Measurements from ENCODE around the gene ZDHHC8.

Gene ZDHHC8

DNA sequence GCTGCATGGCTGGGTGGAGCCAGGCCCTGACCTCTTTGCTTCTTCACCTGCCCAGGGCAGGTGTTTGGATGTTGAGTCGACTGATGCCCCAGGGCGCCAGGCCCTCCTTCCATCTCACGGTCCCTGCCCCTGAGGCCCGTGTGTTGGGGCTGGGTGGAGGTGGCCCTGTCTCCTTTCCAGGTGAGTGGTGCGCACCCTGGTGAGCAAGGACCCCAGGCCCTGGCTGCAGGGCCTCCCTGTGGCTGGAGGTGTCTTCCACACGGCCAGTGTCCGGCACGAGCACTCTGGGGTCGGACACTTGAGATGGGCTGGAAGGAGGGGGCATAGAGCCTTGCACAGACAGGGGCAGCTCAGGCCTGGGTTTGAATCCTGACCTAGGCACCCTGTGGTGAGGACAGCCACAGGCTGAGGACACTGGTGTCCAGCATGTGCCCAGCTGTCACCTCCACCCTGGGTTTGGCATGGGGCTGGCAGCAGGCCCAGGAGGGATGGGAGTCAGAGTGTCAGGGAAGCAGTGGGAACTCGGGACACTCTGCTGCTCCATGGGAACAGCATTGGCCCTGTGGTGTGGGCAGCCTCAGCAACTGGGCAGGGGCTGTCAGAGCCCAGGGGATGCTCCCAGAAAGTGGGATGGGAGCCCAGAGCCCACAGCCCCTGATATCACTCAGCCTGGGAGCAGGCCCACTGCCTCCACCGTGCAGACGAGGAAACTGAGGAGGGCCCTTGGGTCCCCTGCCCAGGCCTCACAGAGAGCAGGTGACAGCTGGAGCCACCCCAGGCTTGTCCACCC, 56.4 kb downstream of the ZDHHC8 start:
- no peak overlapping the region for H3K4me3 ChIP-seq (ENCODE audit: control insufficient read depth, low read depth, low read length)
- TF ChIP-seq, protein P1, sequence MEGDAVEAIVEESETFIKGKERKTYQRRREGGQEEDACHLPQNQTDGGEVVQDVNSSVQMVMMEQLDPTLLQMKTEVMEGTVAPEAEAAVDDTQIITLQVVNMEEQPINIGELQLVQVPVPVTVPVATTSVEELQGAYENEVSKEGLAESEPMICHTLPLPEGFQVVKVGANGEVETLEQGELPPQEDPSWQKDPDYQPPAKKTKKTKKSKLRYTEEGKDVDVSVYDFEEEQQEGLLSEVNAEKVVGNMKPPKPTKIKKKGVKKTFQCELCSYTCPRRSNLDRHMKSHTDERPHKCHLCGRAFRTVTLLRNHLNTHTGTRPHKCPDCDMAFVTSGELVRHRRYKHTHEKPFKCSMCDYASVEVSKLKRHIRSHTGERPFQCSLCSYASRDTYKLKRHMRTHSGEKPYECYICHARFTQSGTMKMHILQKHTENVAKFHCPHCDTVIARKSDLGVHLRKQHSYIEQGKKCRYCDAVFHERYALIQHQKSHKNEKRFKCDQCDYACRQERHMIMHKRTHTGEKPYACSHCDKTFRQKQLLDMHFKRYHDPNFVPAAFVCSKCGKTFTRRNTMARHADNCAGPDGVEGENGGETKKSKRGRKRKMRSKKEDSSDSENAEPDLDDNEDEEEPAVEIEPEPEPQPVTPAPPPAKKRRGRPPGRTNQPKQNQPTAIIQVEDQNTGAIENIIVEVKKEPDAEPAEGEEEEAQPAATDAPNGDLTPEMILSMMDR (conservative IDR thresholded peaks at IDR 0.05; ENCODE audit: control insufficient read depth, insufficient read depth, low read depth, low read length) = no peak
- DNase-seq (ENCODE audit: low read depth) = no peak

DNA sequence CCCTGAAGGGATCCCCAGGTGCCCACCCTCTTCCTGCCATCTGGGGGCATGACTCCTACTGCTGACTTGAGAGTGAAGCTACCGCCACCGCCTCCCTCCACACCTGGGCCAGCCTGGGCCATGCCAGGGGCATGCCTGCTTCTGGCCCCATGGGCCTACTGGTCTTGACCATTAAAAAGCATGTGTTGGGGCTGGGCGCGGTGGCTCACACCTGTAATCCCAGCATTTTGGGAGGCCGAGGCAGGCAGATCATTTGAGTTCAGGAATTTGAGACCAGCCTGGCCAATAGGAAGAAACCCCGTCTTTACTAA, 56.9 kb downstream of the ZDHHC8 start:
- no peak for DNase-seq (ENCODE audit: low read depth)
- TF ChIP-seq, protein P1 (conservative IDR thresholded peaks at IDR 0.05; ENCODE audit: control insufficient read depth, insufficient read depth, low read depth, low read length) = no peak
- H3K4me3 ChIP-seq (ENCODE audit: control insufficient read depth, low read depth, low read length) = no peak overlapping the region

DNA sequence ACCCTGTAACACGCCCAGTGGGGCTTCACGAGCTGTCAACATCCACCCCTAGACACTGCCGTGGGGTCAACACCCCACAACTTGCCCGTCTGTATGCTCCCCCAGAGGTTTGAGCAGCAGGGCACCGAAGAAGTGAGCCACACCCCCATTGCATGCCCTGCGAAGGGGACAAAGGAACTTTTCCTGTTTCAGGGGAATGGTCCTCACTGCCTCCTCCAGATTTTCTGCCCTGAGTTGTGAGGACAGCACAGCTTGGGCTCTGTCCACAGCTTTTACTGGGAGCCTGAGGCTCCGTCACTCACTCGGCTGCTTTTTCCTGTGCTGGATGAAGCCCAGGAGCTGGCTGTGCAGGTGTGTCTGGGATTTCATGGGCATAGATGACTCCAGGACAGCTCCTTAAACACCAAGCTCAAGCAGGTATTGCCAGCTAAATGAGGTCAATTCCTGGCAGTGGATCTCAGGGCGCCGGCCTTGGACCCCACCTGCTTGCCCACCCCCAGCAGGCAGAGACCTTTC, 59.5 kb downstream of the ZDHHC8 start:
- no peak overlapping the region for H3K4me3 ChIP-seq (ENCODE audit: control insufficient read depth, low read depth, low read length)
- no peak for DNase-seq (ENCODE audit: low read depth)
- TF ChIP-seq, protein P1 (conservative IDR thresholded peaks at IDR 0.05; ENCODE audit: control insufficient read depth, insufficient read depth, low read depth, low read length) = no peak

DNA sequence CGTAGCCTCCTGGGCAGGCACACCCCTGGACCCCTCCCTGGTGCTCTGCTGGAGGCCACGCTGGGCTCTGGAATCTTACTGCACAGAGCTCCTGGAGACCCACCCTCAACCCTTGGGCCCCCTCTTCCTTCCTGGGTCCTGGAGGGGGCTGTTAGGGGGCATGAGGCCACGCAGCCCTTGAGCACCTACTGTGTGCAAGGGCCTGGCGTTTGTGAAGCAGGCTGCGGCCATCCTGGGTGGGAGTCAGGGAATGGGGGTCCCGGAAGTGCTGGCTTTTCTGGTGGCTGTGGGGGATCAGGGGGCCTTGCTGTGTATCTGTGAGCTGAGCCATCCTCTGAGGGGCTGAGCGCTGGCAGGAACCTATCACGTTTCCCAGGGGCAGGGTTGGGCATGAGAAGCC, 60.2 kb downstream of the ZDHHC8 start:
- DNase-seq (ENCODE audit: low read depth) = no peak
- no peak overlapping the region for H3K4me3 ChIP-seq (ENCODE audit: control insufficient read depth, low read depth, low read length)
- TF ChIP-seq, protein P1 (conservative IDR thresholded peaks at IDR 0.05; ENCODE audit: control insufficient read depth, insufficient read depth, low read depth, low read length) = no peak

DNA sequence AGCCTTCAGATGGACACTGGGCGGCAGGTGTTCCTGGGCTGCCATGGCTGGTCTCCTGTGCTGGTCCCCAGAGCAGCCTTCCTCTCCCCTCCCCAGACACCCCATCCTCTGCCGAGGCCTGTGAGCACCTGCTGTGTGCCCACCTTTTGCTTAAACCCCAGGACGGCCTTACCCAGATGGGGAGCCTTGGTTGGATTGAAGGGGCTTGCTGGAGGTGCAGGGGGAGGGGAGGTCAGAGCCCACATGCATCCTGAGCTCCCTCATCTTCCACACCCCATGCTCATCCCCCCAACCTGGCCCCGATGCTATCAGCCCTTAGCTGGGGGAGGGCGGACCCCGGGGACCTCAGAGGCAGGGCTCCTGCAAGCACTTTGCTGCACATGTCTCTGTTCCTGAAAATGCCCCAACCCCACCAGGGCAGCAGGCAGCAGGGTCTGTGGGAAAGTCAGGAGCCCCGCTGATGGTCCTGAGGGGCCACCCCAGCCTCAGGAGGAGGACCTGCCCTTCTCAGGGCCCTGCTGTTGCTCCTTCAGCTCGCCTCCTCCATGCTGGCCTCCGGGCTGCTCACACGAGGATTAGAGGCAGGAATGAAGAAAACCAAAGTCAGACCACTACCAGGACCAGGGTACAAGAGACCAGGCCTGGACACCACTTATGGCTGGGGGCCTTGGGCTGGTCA, 60.8 kb downstream of the ZDHHC8 start:
- DNase-seq (ENCODE audit: low read depth) = no peak
- H3K4me3 ChIP-seq (ENCODE audit: control insufficient read depth, low read depth, low read length) = no peak overlapping the region
- TF ChIP-seq, protein P1 (conservative IDR thresholded peaks at IDR 0.05; ENCODE audit: control insufficient read depth, insufficient read depth, low read depth, low read length) = no peak

DNA sequence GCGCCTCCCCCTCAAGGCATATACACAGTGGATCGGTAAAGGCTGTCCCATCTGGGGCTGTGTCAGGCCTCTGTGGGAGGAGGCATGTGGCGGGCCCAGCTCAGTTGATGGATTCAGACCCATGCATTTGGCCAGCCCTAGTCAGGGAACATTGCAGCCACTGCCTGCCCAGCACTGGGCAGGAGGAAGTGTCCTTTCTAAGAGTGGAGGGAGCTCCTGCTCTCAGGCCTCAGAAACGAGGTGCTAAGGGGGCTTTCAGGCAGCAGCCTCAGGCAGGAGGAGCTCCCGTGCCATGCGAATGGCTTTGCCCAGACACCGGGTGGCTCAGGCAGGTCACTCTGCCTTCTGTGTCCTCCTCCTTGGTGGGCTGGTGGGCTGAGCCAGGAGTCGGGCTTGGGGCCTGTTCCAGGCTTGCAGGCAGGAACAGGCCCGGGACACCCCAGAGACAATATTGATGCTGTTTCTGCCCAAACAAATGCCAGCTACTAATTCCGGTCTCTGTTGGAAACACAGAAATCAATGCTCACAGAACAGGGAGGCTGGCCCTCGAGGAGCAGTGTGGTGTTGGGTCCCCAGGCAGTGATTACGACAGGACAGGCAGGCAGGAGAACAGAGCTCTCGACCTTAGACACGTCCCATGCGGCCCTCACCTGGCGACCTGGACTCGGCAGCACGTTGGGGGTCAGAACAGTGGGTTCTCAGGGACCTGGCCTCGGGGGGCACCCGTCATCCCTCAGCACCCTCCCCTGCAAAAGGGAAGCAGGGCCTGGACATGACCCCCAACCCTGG, 61.6 kb downstream of the ZDHHC8 start:
- DNase-seq (ENCODE audit: low read depth) = no peak
- TF ChIP-seq, protein P1 (conservative IDR thresholded peaks at IDR 0.05; ENCODE audit: control insufficient read depth, insufficient read depth, low read depth, low read length) = no peak
- no peak overlapping the region for H3K4me3 ChIP-seq (ENCODE audit: control insufficient read depth, low read depth, low read length)
